Lower lobe of right lung (tissue), 2 donors: Measurements from ENCODE around the gene MOGAT3. TPM values are rescaled to one million over a fixed set of nuclear protein-coding genes. Genes with fewer than 3 reads are reported as not detected.

Experiments
- ATAC-seq, 2 donors: fragments of 200-7000 bp; cut with Tn5 transposase; one replicate each; pipeline ENCODE4 v1.9.1; 2020 to 2022; ENCODE audit warnings: mild to moderate bottlenecking in 2 of 2, moderate library complexity in 2 of 2
- DNase-seq: peaks from one replicate; pipeline ENCODE4 v3.0.0-alpha.2; 2020
- H3K27ac ChIP-seq: fragments of 200-600 bp; one replicate; pipeline ENCODE4 v1.8.0; 2022
- H3K27me3 ChIP-seq: fragments of 200-600 bp; one replicate; pipeline ENCODE4 v1.8.0; 2022; ENCODE audit warnings: low read depth
- H3K36me3 ChIP-seq: fragments of 200-600 bp; one replicate; pipeline ENCODE4 v1.8.0; 2022; ENCODE audit warnings: mild to moderate bottlenecking
- H3K4me1 ChIP-seq: fragments of 200-600 bp; one replicate; pipeline ENCODE4 v1.8.0; 2022
- H3K4me3 ChIP-seq: fragments of 200-600 bp; one replicate; pipeline ENCODE4 v1.8.0; 2022; ENCODE audit warnings: mild to moderate bottlenecking
- H3K9me3 ChIP-seq: fragments of 200-600 bp; one replicate; pipeline ENCODE4 v1.8.0; 2022
- CTCF ChIP-seq: fragments of 200-600 bp; IDR thresholded peaks from one replicate; pipeline ENCODE4 v1.8.0; 2022; ENCODE audit warnings: antibody characterized with exemption, mild to moderate bottlenecking
- intact Hi-C: fragments of 100-400 bp; cut with DNase I; formaldehyde crosslinking; loops from one replicate; pipeline ENCODE4 v1.11.0; 2022
- total RNA-seq: library from RNA; stranded (reverse); fragmentation: NEBNext Ultra II Directional; extraction: Animal tissue kit (Norgen Biotek cat#: 25700); gene quantifications from one replicate; pipeline ENCODE4 v1.2.1, GENCODE V29; 2021
- donor health status: DM: no; HTN: yes; CAD: no; lungs with severe emphysema.

The MOGAT3 gene
- total RNA-seq, 1 donor from 2014 or later: not detected

GRCh38 chr7:101179713-101180112, 21.1 kb downstream of the MOGAT3 start:
- DNase-seq (no peak), ATAC-seq (no peak)
- Histone ChIP-seq H3K9me3 (no peaks in the 10 kb centered on the region), H3K27ac (no peak overlapping the region), H3K4me1 (peaks cover 7% of the 10 kb centered on the region), H3K4me3 (no peak overlapping the region), H3K36me3 (no peaks in the 10 kb centered on the region), H3K27me3 (peaks cover 84% of the 10 kb centered on the region)
- intact Hi-C loops: no loop called here
- no peak for TF ChIP-seq CTCF

GRCh38 chr7:101179117-101179516, 21.7 kb downstream of the MOGAT3 start:
- no peaks in the 10 kb centered on the region for H3K9me3 ChIP-seq
- peaks cover 87% of the 10 kb centered on the region for H3K27me3 ChIP-seq

GRCh38 chr7:101177644-101178043, 23.2 kb downstream of the MOGAT3 start:
- Histone ChIP-seq H3K4me3 (no peak overlapping the region), H3K4me1 (peaks cover 20% of the 10 kb centered on the region), H3K36me3 (no peaks in the 10 kb centered on the region), H3K27me3 (peaks cover 95% of the 10 kb centered on the region), H3K27ac (no peak overlapping the region), H3K9me3 (no peaks in the 10 kb centered on the region)
- TF ChIP-seq CTCF: no peak
- DNase-seq: no peak
- ATAC-seq: no peak
- intact Hi-C loops: no loop called here

More at GRCh38 chr7:101179117-101179516, 21.7 kb downstream of the MOGAT3 start:
- Histone ChIP-seq H3K4me3 (no peak overlapping the region), H3K36me3 (no peaks in the 10 kb centered on the region), H3K4me1 (peaks cover 7% of the 10 kb centered on the region), H3K27ac (no peak overlapping the region)
- ATAC-seq: no peak
- TF ChIP-seq CTCF: no peak
- intact Hi-C loops: no loop called here
- no peak for DNase-seq

GRCh38 chr7:101175664-101176063, 25.2 kb downstream of the MOGAT3 start:
- no peak for ATAC-seq
- no peak for TF ChIP-seq CTCF
- Histone ChIP-seq H3K4me1 (peaks cover 31% of the 10 kb centered on the region), H3K4me3 (no peak overlapping the region), H3K36me3 (no peaks in the 10 kb centered on the region), H3K27ac (no peak overlapping the region), H3K9me3 (no peaks in the 10 kb centered on the region), H3K27me3 (peaks cover 99% of the 10 kb centered on the region)
- intact Hi-C loops: no loop called here
- DNase-seq: no peak

- ATAC-seq (no peak), DNase-seq (no peak)
- no peaks in the 10 kb centered on the region for H3K9me3 ChIP-seq
- intact Hi-C loops: no loop called here
- H3K27me3 ChIP-seq: peaks cover 99% of the 10 kb centered on the region
- H3K27ac ChIP-seq: no peak overlapping the region
- no peaks in the 10 kb centered on the region for H3K36me3 ChIP-seq
- H3K4me1 ChIP-seq: peaks cover 32% of the 10 kb centered on the region
- TF ChIP-seq CTCF: no peak
- no peak overlapping the region for H3K4me3 ChIP-seq
These were observed 26.4 kb downstream of the MOGAT3 start for GRCh38 chr7:101174322-101174854.
